GM12891 (cell line): ENCODE measurements around the gene HSBP1.

ENCODE experiments used
- PAX5 ChIP-seq: IDR thresholded peaks from 2 replicates; pipeline ENCODE4 v1.6.1; 2011; ENCODE audit warnings: low read length, moderate library complexity, mild to moderate bottlenecking; ENCODE audit not compliant: insufficient read depth, severe bottlenecking
- POLR2A ChIP-seq: IDR thresholded peaks from 2 replicates; pipeline ENCODE4 v1.6.1; 2011; ENCODE audit warnings: low read depth, low read length, control low read depth
- POLR2AphosphoS5 ChIP-seq: IDR thresholded peaks from 2 replicates; pipeline ENCODE4 v1.6.1; 2011; ENCODE audit warnings: low read depth, low read length, control low read depth
- SPI1 ChIP-seq: IDR thresholded peaks from 2 replicates; pipeline ENCODE4 v1.6.1; 2011; ENCODE audit warnings: low read depth, low read length, control low read depth
- TAF1 ChIP-seq: IDR thresholded peaks from 2 replicates; pipeline ENCODE4 v1.6.1; 2011; ENCODE audit warnings: low read depth, low read length, control low read depth

- TF ChIP-seq POLR2AphosphoS5 (peak; percentile 72; the same call in 1 of the 2 replicates), POLR2A (no peak), TAF1 (no peak), PAX5 (no peak), SPI1 (no peak)
These were observed 6.3 kb downstream of the HSBP1 start for GRCh38 chr16:83813823-83814658.
